Cardiac septum (tissue), 1 donor: ENCODE results near the gene ARHGAP21. TPM values are rescaled to one million over a fixed set of nuclear protein-coding genes. Genes with fewer than 3 reads are reported as not detected.
A peak's percentile ranks its signal among the peaks of the same experiment; 100 is the strongest.

ENCODE experiments used
- DNase-seq: peaks from one replicate; pipeline ENCODE4 v3.0.0-alpha.2; 2020; ENCODE audit warnings: low spot score
- intact Hi-C: fragments of 100-400 bp; cut with DNase I; formaldehyde crosslinking; loops from one replicate; pipeline ENCODE4 v1.14.0; 2022
- total RNA-seq: library from RNA; stranded (reverse); fragmentation: NEBNext Ultra II Directional; extraction: Animal tissue kit (Norgen Biotek cat#: 25700); gene quantifications from one replicate; pipeline ENCODE4 v1.2.1, GENCODE V29; 2021
- donor health status: DM: no; HTN: no; CAD: no.

Gene ARHGAP21
- total RNA-seq, 1 donor from 2014 or later: 56.4 TPM

GRCh38 chr10:24724381-24725228, 918 bp upstream of the ARHGAP21 start:
- intact Hi-C loops: loop anchor here (5.0 kb wide), 3 partner anchors 82 to 358 kb away; partner anchors contain the start of gene PRTFDC1
- DNase-seq: peak; percentile 98

DNA sequence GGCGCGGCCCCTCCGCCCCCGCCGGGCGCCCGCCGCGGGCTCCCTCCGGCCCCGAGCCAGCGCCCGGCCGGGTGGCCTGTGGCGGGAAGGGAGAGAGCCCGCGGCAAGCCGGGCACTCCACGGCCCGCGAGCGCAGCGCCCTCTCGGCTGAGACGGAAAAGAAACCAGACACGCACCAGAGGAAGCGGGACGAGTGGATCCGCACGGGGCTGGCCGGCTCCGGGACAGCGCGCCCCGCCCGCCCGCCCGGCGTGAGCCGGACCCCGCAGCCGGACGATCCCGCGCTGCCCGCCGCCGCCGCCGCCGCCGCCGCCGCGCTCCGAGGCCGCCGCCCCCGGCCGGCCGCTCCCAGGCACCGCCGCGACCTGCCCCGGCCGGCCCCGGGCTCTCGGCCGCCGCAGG, 300 bp downstream of the ARHGAP21 start:
- intact Hi-C loops: loop anchor here (2.0 to 5.0 kb wide), 4 partner anchors 81 to 359 kb away; partner anchors contain the start of genes ENKUR, PRTFDC1 and THNSL1
- no peak for DNase-seq

GRCh38 chr10:24722676-24723385, 856 bp downstream of the ARHGAP21 start:
- DNase-seq: no peak

GRCh38 chr10:24722131-24722675, 1.5 kb downstream of the ARHGAP21 start:
- intact Hi-C loops: loop anchor here (2.0 to 5.0 kb wide), 4 partner anchors 80 to 360 kb away; partner anchors contain the start of genes ENKUR, PRTFDC1 and THNSL1
- no peak for DNase-seq

More at GRCh38 chr10:24722676-24723385, 856 bp downstream of the ARHGAP21 start:
- intact Hi-C loops: loop anchor here (2.0 to 5.0 kb wide), 4 partner anchors 81 to 359 kb away; partner anchors contain the start of genes ENKUR, PRTFDC1 and THNSL1

- intact Hi-C loops: loop anchor here (2.0 to 5.0 kb wide), 4 partner anchors 79 to 361 kb away; partner anchors contain the start of genes ENKUR, PRTFDC1 and THNSL1
- DNase-seq: no peak
Measured at GRCh38 chr10:24721229-24722106, 2.2 kb downstream of the ARHGAP21 start.

DNA sequence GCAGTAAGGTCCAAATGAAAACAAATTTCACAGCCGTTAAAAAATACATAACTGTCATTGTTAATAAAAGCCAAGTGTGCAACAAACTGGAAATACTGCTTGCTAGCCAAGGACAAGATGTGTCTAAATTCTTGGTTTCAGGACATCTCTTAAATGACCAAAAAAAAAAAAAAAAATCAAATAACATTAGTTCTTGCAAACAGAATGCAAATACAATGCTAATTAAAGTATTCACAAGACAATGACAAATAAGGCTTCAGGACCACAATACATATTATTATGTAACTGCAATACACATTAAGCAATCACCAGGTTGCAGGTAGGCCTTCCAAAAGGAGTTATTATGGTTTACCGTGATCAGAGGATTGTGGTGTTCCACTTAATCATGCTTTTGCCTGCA, 3.6 kb downstream of the ARHGAP21 start:
- intact Hi-C loops: loop anchor here (5.0 kb wide), 3 partner anchors 78 to 362 kb away; partner anchors contain the start of gene PRTFDC1
- DNase-seq: no peak

GRCh38 chr10:24718031-24718855, 5.4 kb downstream of the ARHGAP21 start:
- no peak for DNase-seq
- intact Hi-C loops: no loop called here

GRCh38 chr10:24716295-24716694, 7.4 kb downstream of the ARHGAP21 start:
- DNase-seq: no peak
- intact Hi-C loops: no loop called here

GRCh38 chr10:24715246-24715769, 8.4 kb downstream of the ARHGAP21 start:
- DNase-seq: no peak
- intact Hi-C loops: no loop called here

DNA sequence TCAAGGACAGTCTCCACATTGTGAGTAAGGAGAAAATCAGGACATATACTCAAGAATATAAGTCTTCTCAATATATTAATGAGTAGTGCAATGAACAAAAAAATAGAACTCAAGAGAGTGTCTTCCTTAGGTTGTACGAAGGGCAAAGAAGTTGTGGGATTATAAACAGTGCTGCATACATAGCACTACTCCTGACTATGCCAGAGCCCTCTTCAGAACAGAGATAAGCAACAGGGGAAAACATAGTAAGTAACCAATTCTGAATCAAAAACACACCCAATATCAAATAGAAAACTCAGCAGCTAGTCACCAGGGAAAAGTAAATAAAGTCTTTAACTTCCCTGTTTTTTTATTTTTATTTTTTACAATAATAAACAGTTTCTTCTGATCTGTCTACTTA, 10.6 kb downstream of the ARHGAP21 start:
- intact Hi-C loops: no loop called here
- DNase-seq: no peak

DNA sequence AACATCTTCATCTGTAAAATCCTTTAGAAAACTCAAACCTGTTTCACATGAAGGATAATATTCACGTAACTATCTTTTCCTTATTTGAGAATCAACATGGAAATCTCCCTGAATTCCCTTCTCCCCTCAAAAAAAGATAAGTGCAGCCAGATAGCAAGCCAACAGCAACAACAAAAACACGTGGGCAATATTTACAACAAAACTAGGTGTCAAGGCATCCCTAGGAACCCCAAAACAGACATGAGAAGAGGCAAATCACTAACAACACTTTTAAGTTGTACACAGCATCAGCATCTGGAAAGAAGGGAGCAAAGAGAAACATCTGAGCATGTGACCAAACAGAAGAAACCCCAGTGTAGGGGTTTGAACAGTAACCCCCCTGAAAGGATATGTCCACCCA, 12.2 kb downstream of the ARHGAP21 start:
- intact Hi-C loops: no loop called here
- no peak for DNase-seq

GRCh38 chr10:24708081-24708480, 15.6 kb downstream of the ARHGAP21 start:
- intact Hi-C loops: no loop called here
- DNase-seq: no peak

GRCh38 chr10:24707445-24707844, 16.2 kb downstream of the ARHGAP21 start:
- DNase-seq: no peak
- intact Hi-C loops: no loop called here

DNA sequence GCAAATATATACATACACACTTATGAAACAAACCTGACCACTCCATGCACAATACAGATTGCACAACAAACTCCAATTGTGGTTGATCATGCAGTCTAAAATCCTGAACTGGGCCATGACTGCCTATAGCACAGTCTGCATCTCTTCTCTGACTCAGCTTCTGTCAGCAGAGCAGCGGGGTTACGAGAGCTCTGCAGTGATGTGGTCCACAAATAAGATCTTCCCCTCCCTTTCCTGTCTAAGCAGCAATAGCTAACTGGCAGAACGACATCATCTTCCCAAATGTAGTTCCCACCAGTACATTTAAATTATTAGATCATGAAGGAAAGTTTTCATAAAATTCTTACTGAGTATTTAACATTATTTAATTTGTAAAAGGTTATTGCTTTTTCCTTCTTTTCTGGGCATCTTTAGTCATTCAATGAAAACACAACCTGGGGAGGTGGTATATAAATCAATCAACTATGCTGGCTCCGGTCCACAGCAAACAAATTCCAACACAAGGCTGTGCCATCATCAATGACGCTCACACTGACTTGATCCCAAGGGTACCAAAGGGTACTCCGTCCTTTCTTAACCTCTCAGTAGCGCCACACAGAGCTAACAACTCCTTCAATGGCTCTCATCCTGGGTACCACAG, 17.1 kb downstream of the ARHGAP21 start:
- intact Hi-C loops: no loop called here
- no peak for DNase-seq

- no peak for DNase-seq
- intact Hi-C loops: no loop called here
Measured at GRCh38 chr10:24703700-24704099, 20.0 kb downstream of the ARHGAP21 start.

GRCh38 chr10:24701447-24701846, 22.2 kb downstream of the ARHGAP21 start:
- intact Hi-C loops: no loop called here
- DNase-seq: no peak

GRCh38 chr10:24700948-24701347, 22.7 kb downstream of the ARHGAP21 start:
- no peak for DNase-seq
- intact Hi-C loops: no loop called here
